ENCODE results near the gene SLFN11.
"Not testable (repeated sequence)": the region's sequence is repeated elsewhere in the genome, so short reads cannot be mapped to it uniquely, and the experiment has no call there.

SLFN11 gene

DNA sequence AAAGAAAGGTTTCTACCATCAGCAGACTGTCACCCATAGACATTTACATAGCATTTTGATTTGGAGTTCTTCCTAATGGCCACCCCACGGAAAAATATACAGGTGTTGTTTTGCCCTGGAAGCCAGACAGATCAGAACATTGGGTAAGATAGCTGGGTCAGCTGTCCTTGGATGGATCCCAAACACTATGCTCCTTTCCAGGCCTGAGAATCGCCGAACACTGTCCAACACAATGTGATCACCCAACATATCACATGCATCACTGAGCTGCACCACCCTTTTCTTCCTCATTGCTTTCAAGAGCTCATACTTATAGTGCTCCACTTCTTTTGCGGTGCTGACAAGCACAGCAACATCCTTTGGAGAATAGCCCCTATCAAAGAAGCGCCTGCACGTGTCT lies 21.1 kb downstream of the SLFN11 start:
- no peak for DNase-seq

- DNase-seq, result no peak
Measured at GRCh38 chr17:35350493-35350892, 22.9 kb downstream of the SLFN11 start.

DNA sequence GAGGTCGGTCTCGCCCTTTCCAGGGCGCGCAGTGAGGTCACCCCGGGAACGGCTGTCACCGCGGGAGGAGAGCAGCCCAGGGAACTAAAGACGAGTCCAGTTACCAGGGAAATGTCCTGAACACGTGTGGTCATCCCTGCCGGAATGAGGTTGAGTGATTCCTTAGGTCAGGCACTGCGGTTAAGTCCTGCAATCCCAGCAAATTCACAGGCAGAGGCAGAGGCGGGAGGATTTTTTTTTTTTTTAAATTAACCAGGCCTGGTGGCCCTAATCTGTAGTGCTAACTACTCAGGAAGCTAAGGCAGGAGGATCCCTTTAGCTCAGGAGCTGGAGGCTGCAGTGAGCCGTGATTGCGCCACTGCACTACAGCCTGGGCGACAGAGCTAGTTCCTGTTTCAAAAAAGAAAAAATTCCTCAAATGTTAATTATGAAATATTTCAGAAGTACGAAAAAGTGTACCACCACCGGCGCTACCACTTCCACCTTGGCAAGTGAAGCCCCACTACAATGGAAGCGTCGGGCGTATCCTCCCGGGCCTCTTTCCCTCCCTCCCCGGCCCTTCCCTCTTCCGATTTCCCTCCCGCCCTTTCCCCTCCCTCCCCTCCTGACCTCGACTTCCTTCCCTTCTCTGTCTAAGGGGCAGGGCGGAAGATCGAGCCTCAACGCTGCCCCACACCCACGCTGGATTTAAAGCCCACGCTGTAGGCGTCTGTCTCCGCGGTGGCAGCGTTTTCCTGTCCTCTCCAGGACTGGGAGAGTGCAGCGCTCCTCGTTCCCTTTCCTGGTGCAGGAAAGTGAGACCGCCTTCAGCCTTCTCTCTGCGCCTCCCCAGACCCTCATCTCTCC lies 27.3 kb downstream of the SLFN11 start:
- peak in 28 of 58 donors; percentile 1 to 39 (median 10) for DNase-seq

DNA sequence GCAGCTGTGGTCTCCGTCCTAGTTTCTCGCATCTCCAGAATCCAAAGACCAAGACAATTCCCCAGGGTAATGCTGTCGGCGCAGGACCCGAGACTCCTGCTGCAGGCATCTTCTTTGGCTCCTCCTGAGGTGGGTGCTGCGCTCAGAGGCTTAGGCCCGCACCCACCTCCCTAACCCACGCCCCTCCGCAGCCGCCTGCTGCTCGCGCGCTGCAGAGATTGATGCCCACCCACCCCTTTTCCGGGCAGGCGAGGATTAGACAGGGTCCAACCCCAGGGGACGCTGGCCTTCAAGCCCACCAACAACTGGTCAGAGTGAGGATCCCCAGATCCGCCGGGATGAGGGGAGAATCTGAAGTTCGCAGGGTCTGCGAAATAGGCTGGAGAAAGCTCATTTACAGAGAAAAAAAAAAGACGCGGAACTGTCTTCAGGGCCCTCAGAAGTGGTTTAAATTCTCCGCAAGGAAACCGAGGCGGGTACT lies 27.9 kb downstream of the SLFN11 start:
- DNase-seq, result no peak

DNA sequence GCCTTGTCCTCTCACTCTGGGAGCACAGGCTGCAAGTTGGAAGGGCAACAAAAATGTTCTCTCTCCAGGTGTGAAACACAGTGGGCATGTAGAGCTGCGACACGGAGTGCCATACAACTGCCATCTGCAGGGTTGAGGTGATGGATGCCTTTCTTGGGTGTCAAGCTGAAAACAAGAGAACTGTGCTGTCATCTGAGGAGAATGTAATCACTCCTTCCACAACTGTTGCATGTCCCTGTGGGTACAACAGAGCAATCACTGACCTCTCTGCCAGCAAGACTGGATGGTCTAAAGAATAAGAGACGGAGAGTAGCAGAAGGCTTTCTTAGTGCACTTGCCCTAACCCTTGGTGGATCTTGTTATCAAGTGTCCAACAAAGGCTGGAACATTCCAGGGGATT lies 29.2 kb downstream of the SLFN11 start:
- DNase-seq, result no peak

DNA sequence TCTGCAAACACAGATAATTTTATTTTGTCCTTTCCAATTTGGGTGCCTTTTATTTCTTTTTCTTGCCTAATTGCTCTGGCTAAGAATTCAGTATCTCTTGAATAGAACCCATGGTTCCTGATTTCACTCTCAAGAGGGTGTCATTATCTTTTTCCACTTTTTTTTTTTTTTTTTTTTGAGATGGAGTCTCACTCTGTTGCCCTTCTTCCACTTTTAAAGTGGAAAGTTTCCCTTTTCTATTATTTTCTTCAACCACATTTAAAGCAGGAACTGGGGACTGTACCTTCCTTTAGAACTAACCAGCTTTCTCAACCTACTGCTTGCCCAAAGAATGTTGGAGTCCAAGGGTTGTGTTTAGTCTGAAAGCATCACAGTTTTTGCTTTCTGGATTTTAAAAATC lies 31.1 kb downstream of the SLFN11 start:
- no peak for DNase-seq

GRCh38 chr17:35341411-35341992 lies 31.9 kb downstream of the SLFN11 start:
- DNase-seq, result no peak

DNA sequence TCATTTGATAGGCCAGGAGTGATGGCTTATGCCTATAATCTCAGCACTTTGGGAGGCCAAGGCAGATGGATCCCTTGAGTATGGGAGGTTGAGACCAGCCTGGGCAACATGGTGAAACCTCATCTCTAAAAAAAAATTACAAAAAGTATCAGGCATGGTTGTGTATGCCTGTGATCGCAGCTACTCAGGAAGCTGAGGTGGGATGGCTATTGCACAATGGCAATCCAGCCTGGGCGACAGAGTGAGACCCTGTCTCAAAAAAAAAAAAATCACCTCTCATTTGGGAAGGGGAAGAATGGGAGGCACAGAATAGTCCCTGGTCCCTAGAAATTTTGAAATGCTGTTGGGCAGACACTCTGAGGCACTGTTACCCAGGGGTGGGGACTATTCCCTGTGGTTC lies 35.2 kb downstream of the SLFN11 start:
- DNase-seq, result no peak

GRCh38 chr17:35337364-35337763 lies 36.1 kb downstream of the SLFN11 start:
- no peak for DNase-seq

DNA sequence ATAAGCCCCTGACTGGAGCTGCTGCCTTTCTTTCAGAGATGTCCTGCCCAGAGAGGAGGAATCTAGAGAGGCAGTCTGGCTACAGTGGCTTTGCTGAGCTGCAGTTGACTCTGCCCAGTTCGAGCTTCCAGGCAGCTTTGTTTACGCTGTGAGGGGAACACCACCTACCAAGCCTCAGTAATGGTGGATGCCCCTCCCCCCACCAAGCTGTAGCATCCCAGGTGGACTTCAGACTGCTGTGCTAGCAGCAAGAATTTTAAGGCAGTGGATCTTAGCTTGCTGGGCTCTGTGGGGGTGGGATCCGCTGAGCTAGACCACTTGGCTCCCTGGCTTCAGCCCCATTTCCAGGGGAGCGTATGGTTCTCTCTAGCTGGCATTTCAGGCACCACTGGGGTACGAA lies 39.8 kb downstream of the SLFN11 start:
- not testable (repeated sequence) for DNase-seq

GRCh38 chr17:35322749-35323148 lies 50.7 kb downstream of the SLFN11 start:
- no peak for DNase-seq

DNA sequence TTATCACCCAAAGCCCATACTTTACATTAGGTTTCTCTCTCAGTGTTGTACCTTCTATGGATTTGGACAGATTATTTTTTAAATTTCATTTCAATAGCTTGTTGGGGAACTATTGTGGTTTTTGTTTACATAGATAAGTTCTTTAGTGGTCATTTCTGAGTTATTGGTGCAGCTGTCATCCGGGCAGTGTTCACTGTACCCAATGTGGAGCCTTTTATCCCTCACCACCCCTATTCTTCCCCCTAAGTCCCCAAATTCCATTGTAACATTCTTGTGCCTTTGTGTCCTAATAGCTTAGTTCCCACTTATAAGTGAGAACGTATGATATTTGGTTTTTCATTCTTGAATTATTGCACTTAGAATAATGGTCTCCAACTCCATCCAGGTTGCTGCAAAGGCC lies 57.5 kb downstream of the SLFN11 start:
- no peak for DNase-seq

GRCh38 chr17:35315283-35315682 lies 58.1 kb downstream of the SLFN11 start:
- peak in 1 of 58 donors; percentile 4 for DNase-seq

DNA sequence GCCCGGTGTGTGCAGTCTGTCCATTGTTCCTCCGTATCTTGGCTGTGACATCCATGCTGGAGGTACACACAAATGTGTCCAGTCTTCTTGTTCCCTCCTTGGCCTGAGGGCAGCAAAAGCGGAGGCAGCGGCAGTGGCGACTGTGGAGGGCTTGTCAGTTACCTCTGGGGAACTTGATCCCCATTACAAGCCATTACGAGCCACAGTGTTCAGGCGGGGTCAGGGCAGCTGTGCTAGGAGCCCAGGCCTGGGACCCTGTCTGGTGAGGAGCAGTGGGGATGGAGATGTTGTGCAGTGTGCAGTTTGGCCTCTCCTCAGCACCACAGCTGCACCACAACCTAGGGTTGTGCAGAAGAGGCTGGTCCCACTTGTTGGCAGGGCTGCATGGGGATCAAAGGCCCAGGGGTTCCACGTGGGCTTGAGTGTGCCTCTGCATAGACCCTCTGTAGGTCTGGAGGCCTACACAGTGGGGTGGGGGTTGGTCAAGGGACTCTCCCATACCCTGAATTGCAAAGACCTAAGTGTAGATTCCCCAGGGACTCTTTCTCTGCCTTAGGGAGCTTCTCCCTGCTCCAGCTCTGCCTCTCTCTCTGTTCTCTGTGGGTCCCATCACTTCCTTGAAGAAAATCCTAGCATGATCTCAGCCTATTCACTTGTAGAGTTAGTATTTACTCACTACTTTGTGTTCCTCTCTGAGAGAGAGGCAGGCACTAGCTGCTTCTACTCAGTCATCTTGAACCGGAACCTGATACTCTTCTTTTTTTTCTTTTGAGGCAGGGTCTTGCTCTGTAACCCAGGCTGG lies 58.8 kb downstream of the SLFN11 start:
- DNase-seq, result no peak

GRCh38 chr17:35313875-35314409 lies 59.5 kb downstream of the SLFN11 start:
- DNase-seq, result peak in 1 of 58 donors; percentile 16

GRCh38 chr17:35312790-35313711 lies 60.4 kb downstream of the SLFN11 start:
- peak in 20 of 58 donors; percentile 1 to 46 (median 12) for DNase-seq

DNA sequence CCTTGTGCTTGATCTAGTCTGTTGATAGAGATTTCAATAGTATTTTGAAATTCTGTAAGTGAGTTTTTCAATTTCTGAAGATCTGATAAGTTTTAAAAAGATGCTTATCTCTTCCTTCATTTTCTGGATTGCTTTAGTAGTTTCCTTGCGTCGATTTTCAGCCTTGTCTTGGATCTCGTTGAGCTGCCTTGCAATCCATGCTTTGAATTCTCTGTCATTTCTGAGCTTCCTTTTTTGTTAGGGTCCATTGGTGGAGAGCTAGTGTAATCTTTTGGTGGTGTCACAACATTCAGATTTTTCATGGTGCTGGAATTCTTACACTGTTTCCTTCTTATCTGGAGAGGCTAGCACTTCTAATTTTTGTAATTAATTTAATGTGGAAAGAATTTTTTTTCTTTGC lies 61.1 kb downstream of the SLFN11 start:
- no peak for DNase-seq

- not testable (repeated sequence) for DNase-seq
Measured at GRCh38 chr17:35309345-35309744, 64.1 kb downstream of the SLFN11 start.

Data from anterior cingulate cortex (tissue), 58 donors.